SU-DHL-6 (cell line): ENCODE data around the gene PATE4.

Source experiments
- CTCF ChIP-seq: fragments of 200-600 bp; sonication (generic); IDR thresholded peaks from one replicate; pipeline ENCODE4 v1.5.1; 2017; ENCODE audit warnings: antibody characterized with exemption, mild to moderate bottlenecking, low read length, moderate library complexity; ENCODE audit not compliant: insufficient read depth, poor library complexity, severe bottlenecking
- EZH2phosphoT487 ChIP-seq: fragments of 200-600 bp; sonication (generic), shearing (Covaris generic); conservative IDR thresholded peaks from 2 replicates; pipeline ENCODE4 v1.6.1; 2018; ENCODE audit warnings: mild to moderate bottlenecking, antibody characterized with exemption, low read length, moderate library complexity, mixed read lengths

- no peak for TF ChIP-seq CTCF
- no peak for TF ChIP-seq EZH2phosphoT487
Observed at GRCh38 chr11:125835748-125836147, 2.6 kb downstream of the PATE4 start.
